Left lung (tissue), 10 donors: ENCODE data around the gene RNF43. TPM values are rescaled to one million over a fixed set of nuclear protein-coding genes. Genes with fewer than 3 reads are reported as not detected.

Source experiments
- ATAC-seq: fragments of 200-7000 bp; cut with Tn5 transposase; one replicate; pipeline ENCODE4 v1.9.1; 2020; ENCODE audit warnings: moderate library complexity
- DNase-seq, 4 donors: peaks; one replicate each; pipeline ENCODE4 v3.0.0-alpha.2; 2013 to 2020
- H3K27ac ChIP-seq, 2 donors: fragments of 200-600 bp; sonication (generic) in 1 of 2; one replicate each; pipeline versions ENCODE4 v1.5.0 to v1.8.0; 2020 to 2021
- H3K27me3 ChIP-seq, 2 donors: fragments of 200-600 bp; sonication (generic) in 1 of 2; one replicate each; pipeline versions ENCODE4 v1.5.0 to v1.8.0; 2020 to 2021
- H3K36me3 ChIP-seq, 2 donors: fragments of 200-600 bp; sonication (generic) in 1 of 2; one replicate each; pipeline versions ENCODE4 v1.5.0 to v1.8.0; 2020 to 2021
- H3K4me1 ChIP-seq, 2 donors: fragments of 200-600 bp; one replicate each; pipeline ENCODE4 v1.8.0; 2021
- H3K4me3 ChIP-seq, 2 donors: fragments of 200-600 bp; sonication (generic) in 1 of 2; one replicate each; pipeline versions ENCODE4 v1.5.0 to v1.8.0; 2020 to 2021; ENCODE audit warnings: mild to moderate bottlenecking in 1 of 2
- H3K9me3 ChIP-seq, 2 donors: fragments of 200-600 bp; sonication (generic) in 1 of 2; one replicate each; pipeline versions ENCODE4 v1.5.0 to v1.8.0; 2020 to 2021
- intact Hi-C, 2 donors: fragments of 100-400 bp; cut with DNase I; formaldehyde crosslinking; loops; one replicate each; pipeline versions ENCODE4 v1.11.2 to v1.14.2; 2022
- polyA plus RNA-seq, 6 donors: library from polyadenylated mRNA; unstranded; fragments of 120-200 nt; gene quantifications; one replicate each; pipeline ENCODE4 v1.2.1, GENCODE V29; 2013; ENCODE audit not compliant: insufficient read length in 6 of 6
- total RNA-seq, 2 donors: library from RNA; stranded (reverse); fragmentation: NEBNext Ultra II Directional; extraction: Animal tissue kit (Norgen Biotek cat#: 25700); gene quantifications; one replicate each; pipeline ENCODE4 v1.2.1, GENCODE V29; 2021
- TF ChIP-seq, protein P1 (sequence below), 2 donors: fragments of 200-600 bp; sonication (generic) in 1 of 2; IDR thresholded peaks; one replicate each; pipeline versions ENCODE4 v1.5.0 to v1.8.0; 2021; ENCODE audit warnings: antibody characterized with exemption in 2 of 2
- donor health status: DM: no; HTN: yes; CAD: no.
- donor health status: DM: no; HTN: no; CAD: no.

RNF43 gene
- total and polyA plus RNA-seq, 8 donors = 6.8 to 55.8 (median 36.0) TPM

DNA sequence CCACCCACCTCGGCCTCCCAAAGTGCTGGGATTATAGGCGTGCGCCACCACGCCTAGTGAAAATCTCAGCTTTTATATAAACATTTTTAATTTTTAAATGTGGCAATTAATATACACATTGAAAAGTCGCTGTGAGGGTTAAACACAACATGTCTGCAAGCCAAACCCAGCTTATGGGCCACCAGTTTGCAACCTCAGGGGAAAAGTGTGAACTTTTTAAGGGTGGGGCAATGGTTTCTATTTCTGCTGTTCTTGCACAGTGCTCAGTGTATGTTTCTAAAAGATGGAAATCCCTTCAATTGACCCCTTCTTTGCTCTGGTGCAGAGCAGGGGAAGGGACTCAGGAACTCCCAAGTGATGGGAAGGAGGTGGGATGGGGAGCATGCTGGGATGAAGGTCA, 47.0 kb downstream of the RNF43 start:
- Histone ChIP-seq H3K27me3 (no peaks in the 10 kb centered on the region), H3K4me3 (no peak overlapping the region), H3K4me1 (no peaks in the 10 kb centered on the region), H3K36me3 (no peaks in the 10 kb centered on the region), H3K27ac (no peak overlapping the region), H3K9me3 (no peaks in the 10 kb centered on the region)
- TF ChIP-seq, protein P1, sequence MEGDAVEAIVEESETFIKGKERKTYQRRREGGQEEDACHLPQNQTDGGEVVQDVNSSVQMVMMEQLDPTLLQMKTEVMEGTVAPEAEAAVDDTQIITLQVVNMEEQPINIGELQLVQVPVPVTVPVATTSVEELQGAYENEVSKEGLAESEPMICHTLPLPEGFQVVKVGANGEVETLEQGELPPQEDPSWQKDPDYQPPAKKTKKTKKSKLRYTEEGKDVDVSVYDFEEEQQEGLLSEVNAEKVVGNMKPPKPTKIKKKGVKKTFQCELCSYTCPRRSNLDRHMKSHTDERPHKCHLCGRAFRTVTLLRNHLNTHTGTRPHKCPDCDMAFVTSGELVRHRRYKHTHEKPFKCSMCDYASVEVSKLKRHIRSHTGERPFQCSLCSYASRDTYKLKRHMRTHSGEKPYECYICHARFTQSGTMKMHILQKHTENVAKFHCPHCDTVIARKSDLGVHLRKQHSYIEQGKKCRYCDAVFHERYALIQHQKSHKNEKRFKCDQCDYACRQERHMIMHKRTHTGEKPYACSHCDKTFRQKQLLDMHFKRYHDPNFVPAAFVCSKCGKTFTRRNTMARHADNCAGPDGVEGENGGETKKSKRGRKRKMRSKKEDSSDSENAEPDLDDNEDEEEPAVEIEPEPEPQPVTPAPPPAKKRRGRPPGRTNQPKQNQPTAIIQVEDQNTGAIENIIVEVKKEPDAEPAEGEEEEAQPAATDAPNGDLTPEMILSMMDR (IDR thresholded peaks at IDR 0.05) = no peak
- ATAC-seq (no peak), DNase-seq (no peak)
- intact Hi-C loops = no loop called here

- Histone ChIP-seq H3K27me3 (no peaks in the 10 kb centered on the region), H3K27ac (no peak overlapping the region), H3K36me3 (no peaks in the 10 kb centered on the region), H3K4me1 (no peaks in the 10 kb centered on the region), H3K4me3 (no peak overlapping the region), H3K9me3 (no peaks in the 10 kb centered on the region)
- no peak for ATAC-seq
- TF ChIP-seq, protein P1 (IDR thresholded peaks at IDR 0.05) = no peak
- no peak for DNase-seq
- intact Hi-C loops = no loop called here
Observed at GRCh38 chr17:58369214-58370031, 47.9 kb downstream of the RNF43 start.

- Histone ChIP-seq H3K4me1 (no peaks in the 10 kb centered on the region), H3K9me3 (no peaks in the 10 kb centered on the region), H3K27ac (no peak overlapping the region), H3K27me3 (no peaks in the 10 kb centered on the region), H3K4me3 (no peak overlapping the region), H3K36me3 (no peaks in the 10 kb centered on the region)
- DNase-seq (no peak), ATAC-seq (no peak)
- intact Hi-C loops = no loop called here
- TF ChIP-seq, protein P1 (IDR thresholded peaks at IDR 0.05) = no peak
Observed at GRCh38 chr17:58368860-58369213, 48.5 kb downstream of the RNF43 start.

Other genes starting within 250 kb of the RNF43 start
- not detected for gene EPX, start 224.8 kb downstream of the RNF43 start, total RNA-seq
- gene EPX, start 224.8 kb downstream of the RNF43 start, polyA plus RNA-seq = 1 to 10 TPM in 2 of 6 donors, under 1 TPM in 4; 0.63 to 1.2 (median 0.90) TPM
- 10 to 100 TPM; 16.4 to 19.4 TPM for gene MKS1, start 198.3 kb downstream of the RNF43 start, total RNA-seq
- gene MKS1, start 198.3 kb downstream of the RNF43 start, polyA plus RNA-seq = 10 to 100 TPM; 35.5 to 46.8 (median 38.9) TPM
- gene LPO, start 178.9 kb downstream of the RNF43 start, total RNA-seq = under 1 TPM in 1 of 2 donors, not detected in 1; 0.24 TPM
- under 1 TPM; 0.10 to 0.21 (median 0.14) TPM for gene LPO, start 178.9 kb downstream of the RNF43 start, polyA plus RNA-seq
- 1 to 10 TPM; 1.0 to 1.5 TPM for gene MPO, start 136.6 kb downstream of the RNF43 start, total RNA-seq
- gene MPO, start 136.6 kb downstream of the RNF43 start, polyA plus RNA-seq = 10 to 100 TPM in 5 of 6 donors, 1 to 10 TPM in 1; 6.6 to 15.3 (median 11.4) TPM
- gene TSPOAP1, start 88.7 kb downstream of the RNF43 start, total RNA-seq = 10 to 100 TPM in 1 of 2 donors, 1 to 10 TPM in 1; 7.9 to 10.2 TPM
- gene TSPOAP1, start 88.7 kb downstream of the RNF43 start, polyA plus RNA-seq = 10 to 100 TPM; 48.1 to 65.0 (median 58.4) TPM
- gene SUPT4H1, start 65.3 kb downstream of the RNF43 start, total RNA-seq = 10 to 100 TPM; 68.4 to 69.0 TPM
- 100 to 1,000 TPM; 117 to 139 (median 124) TPM for gene SUPT4H1, start 65.3 kb downstream of the RNF43 start, polyA plus RNA-seq
- gene HSF5, start 70.9 kb upstream of the RNF43 start, total RNA-seq = under 1 TPM; 0.08 to 0.15 TPM
- gene HSF5, start 70.9 kb upstream of the RNF43 start, polyA plus RNA-seq = under 1 TPM; 0.10 to 0.14 (median 0.12) TPM
- gene MTMR4, start 97.1 kb upstream of the RNF43 start, total RNA-seq = 10 to 100 TPM; 33.6 to 43.4 TPM
- gene MTMR4, start 97.1 kb upstream of the RNF43 start, polyA plus RNA-seq = 10 to 100 TPM; 44.2 to 54.8 (median 48.3) TPM